GM19468 (cell line): ENCODE measurements around the gene PLXND1.
"Not testable (repeated sequence)": the region's sequence is repeated elsewhere in the genome, so short reads cannot be mapped to it uniquely, and the experiment has no call there.

ENCODE experiments used
- ATAC-seq: cut with Tn5 transposase; IDR thresholded peaks from one replicate; pipeline ENCODE4 v1.9.1; 2021; ENCODE audit warnings: mild to moderate bottlenecking, moderate library complexity, moderate number of reproducible peaks; ENCODE audit not compliant: unreplicated experiment; ENCODE audit errors: extremely low read depth

PLXND1 gene

GRCh38 chr3:129556890-129557547 lies 49.5 kb downstream of the PLXND1 start:
- ATAC-seq: no peak

- ATAC-seq: no peak
These were observed 50.1 kb downstream of the PLXND1 start for GRCh38 chr3:129556358-129556695.

- no peak for ATAC-seq
These were observed 50.7 kb downstream of the PLXND1 start for GRCh38 chr3:129555616-129556357.

GRCh38 chr3:129555153-129555550 lies 51.3 kb downstream of the PLXND1 start:
- ATAC-seq: no peak

GRCh38 chr3:129554356-129555152 lies 51.9 kb downstream of the PLXND1 start:
- no peak for ATAC-seq

GRCh38 chr3:129553719-129554118 lies 52.8 kb downstream of the PLXND1 start:
- ATAC-seq: no peak

GRCh38 chr3:129553171-129553570 lies 53.3 kb downstream of the PLXND1 start:
- ATAC-seq: no peak

GRCh38 chr3:129552287-129553050 lies 54.0 kb downstream of the PLXND1 start:
- no peak for ATAC-seq

GRCh38 chr3:129549805-129550204 lies 56.7 kb downstream of the PLXND1 start:
- ATAC-seq: no peak

- ATAC-seq: no peak
These were observed 57.3 kb downstream of the PLXND1 start for GRCh38 chr3:129549006-129549800.

GRCh38 chr3:129548104-129548965 lies 58.1 kb downstream of the PLXND1 start:
- ATAC-seq: no peak

- ATAC-seq: no peak
These were observed 59.2 kb downstream of the PLXND1 start for GRCh38 chr3:129547241-129547640.

GRCh38 chr3:129545951-129546350 lies 60.5 kb downstream of the PLXND1 start:
- ATAC-seq: not testable (repeated sequence)

- no peak for ATAC-seq
These were observed 62.5 kb downstream of the PLXND1 start for GRCh38 chr3:129543999-129544398.

GRCh38 chr3:129543156-129543790 lies 63.2 kb downstream of the PLXND1 start, which contains the start of gene H1-8:
Gene H1-8 (plus strand): TSS chr3:129543175. CDS start chr3:129543219, 44 bp downstream.
- ATAC-seq: no peak

- ATAC-seq: no peak
These were observed 63.7 kb downstream of the PLXND1 start for GRCh38 chr3:129542747-129543146.

GRCh38 chr3:129540776-129541516 lies 65.5 kb downstream of the PLXND1 start:
- no peak for ATAC-seq
